Gastroesophageal sphincter (tissue), 4 donors: ENCODE data around the gene DTWD1. TPM values are rescaled to one million over a fixed set of nuclear protein-coding genes. Genes with fewer than 3 reads are reported as not detected.
"Not testable (repeated sequence)": the region's sequence is repeated elsewhere in the genome, so short reads cannot be mapped to it uniquely, and the experiment has no call there.

ENCODE experiments used
- ATAC-seq: fragments of 150-250 bp; one replicate; pipeline ENCODE4 v1.9.1; 2016; ENCODE audit warnings: mild to moderate bottlenecking, moderate library complexity
- H3K27ac ChIP-seq, 4 donors: fragments of 200-600 bp; sonication (generic) in 3 of 4; 1 replicate in 3 of 4; 2 replicates in 1 of 4; pipeline ENCODE4 v1.5.1; 2016 to 2019
- H3K27me3 ChIP-seq: fragments of 200-600 bp; sonication (generic); one replicate; pipeline ENCODE4 v1.5.1; 2019
- H3K36me3 ChIP-seq, 2 donors: fragments of 200-600 bp; sonication (generic); one replicate each; pipeline ENCODE4 v1.5.1; 2019; ENCODE audit warnings: control low read depth in 1 of 2
- H3K4me1 ChIP-seq, 3 donors: fragments of 200-600 bp; sonication (generic); 1 replicate in 2 of 3; 2 replicates in 1 of 3; pipeline ENCODE4 v1.5.1; 2016 to 2019; ENCODE audit warnings: control low read depth in 2 of 3
- H3K4me3 ChIP-seq, 2 donors: fragments of 200-600 bp; sonication (generic); one replicate each; pipeline ENCODE4 v1.5.1; 2019; ENCODE audit warnings: mild to moderate bottlenecking in 1 of 2, moderate library complexity in 1 of 2
- H3K9me3 ChIP-seq, 3 donors: fragments of 200-600 bp; sonication (generic); one replicate each; pipeline ENCODE4 v1.5.1; 2017 to 2019; ENCODE audit warnings: control low read depth in 2 of 3
- CTCF ChIP-seq, 4 experiments: fragments of 200-600 bp in 2 of 4; fragments of 450-650 bp in 2 of 4; sonication (generic) in 1 of 4; IDR thresholded peaks; one replicate each; pipeline ENCODE4 v1.5.1; 2017 to 2019; ENCODE audit warnings: antibody characterized with exemption in 4 of 4, mild to moderate bottlenecking in 2 of 4, moderate library complexity in 2 of 4
- EP300 ChIP-seq: sonication (generic); formaldehyde crosslinking; IDR thresholded peaks from one replicate; pipeline ENCODE4 v1.6.1; 2017; ENCODE audit warnings: antibody characterized with exemption, mild to moderate bottlenecking
- POLR2A ChIP-seq, 2 donors: fragments of 450-650 bp; IDR thresholded peaks; one replicate each; pipeline ENCODE4 v1.6.1; 2017; ENCODE audit warnings: antibody characterized with exemption in 2 of 2, mild to moderate bottlenecking in 2 of 2, moderate library complexity in 1 of 2
- POLR2AphosphoS5 ChIP-seq: sonication (generic); formaldehyde crosslinking; IDR thresholded peaks from one replicate; pipeline ENCODE4 v1.6.1; 2017; ENCODE audit warnings: antibody characterized with exemption
- WGBS, 2 donors: methylation state at CpG; one replicate each; pipeline ENCODE4 v1.1.5; 2018; ENCODE audit warnings: low coverage in 1 of 2; 5-methylcytosine and 5-hydroxymethylcytosine counted together
- total RNA-seq, 4 donors: library from RNA; depleted of rRNA; stranded (reverse); fragments of >200 nt; gene quantifications; one replicate each; pipeline ENCODE4 v1.1.0, GENCODE V29; 2016

DTWD1 gene
- total RNA-seq, 4 donors from 2014 or later: 27.4 to 44.4 (median 29.2) TPM

- Histone ChIP-seq H3K27me3 (no peaks in the 10 kb centered on the region), H3K4me1 (no peaks in the 10 kb centered on the region), H3K4me3 (no peak overlapping the region), H3K27ac (no peak overlapping the region), H3K36me3 (no peaks in the 10 kb centered on the region), H3K9me3 (peaks cover 0 to 13% (median 3%) of the 10 kb centered on the region in 3 donors)
- ATAC-seq: no peak
- 91 to 100% methylated on average over 1 of the region's 1 CpG for WGBS, 2 donors
- TF ChIP-seq POLR2AphosphoS5: no peak
- no peak for TF ChIP-seq CTCF (IDR thresholded peaks at IDR 0.05)
- TF ChIP-seq EP300: no peak
- TF ChIP-seq POLR2A (IDR thresholded peaks at IDR 0.05): no peak
Measured at GRCh38 chr15:49652922-49653321, 32.1 kb downstream of the DTWD1 start.

GRCh38 chr15:49656734-49657133 is 35.9 kb downstream of the DTWD1 start:
- no peak for TF ChIP-seq EP300
- TF ChIP-seq CTCF (IDR thresholded peaks at IDR 0.05): no peak
- TF ChIP-seq POLR2A (IDR thresholded peaks at IDR 0.05): no peak
- no peak for TF ChIP-seq POLR2AphosphoS5
- H3K9me3 ChIP-seq: peaks cover 0 to 13% (median 3%) of the 10 kb centered on the region in 3 donors
- ATAC-seq: no peak
- H3K4me3 ChIP-seq: no peak overlapping the region
- no peak overlapping the region for H3K27ac ChIP-seq
- H3K27me3 ChIP-seq: no peaks in the 10 kb centered on the region
- WGBS, 2 donors: 63 to 70% methylated on average over 1 of the region's 1 CpG
- no peaks in the 10 kb centered on the region for H3K4me1 ChIP-seq
- H3K36me3 ChIP-seq: no peaks in the 10 kb centered on the region

GRCh38 chr15:49664716-49665115 is 43.9 kb downstream of the DTWD1 start:
- 82 to 83% methylated on average over 1 of the region's 1 CpG for WGBS, 2 donors
- H3K27me3 ChIP-seq: no peaks in the 10 kb centered on the region
- no peak overlapping the region for H3K27ac ChIP-seq
- H3K36me3 ChIP-seq: no peaks in the 10 kb centered on the region
- H3K4me1 ChIP-seq: peaks cover 0 to 8% (median 0%) of the 10 kb centered on the region in 3 donors
- H3K9me3 ChIP-seq: no peaks in the 10 kb centered on the region
- H3K4me3 ChIP-seq: no peak overlapping the region
- no peak for ATAC-seq
- TF ChIP-seq POLR2AphosphoS5: no peak
- TF ChIP-seq CTCF (IDR thresholded peaks at IDR 0.05): no peak
- no peak for TF ChIP-seq EP300
- TF ChIP-seq POLR2A (IDR thresholded peaks at IDR 0.05): no peak

GRCh38 chr15:49666486-49666885 is 45.6 kb downstream of the DTWD1 start:
- not testable (repeated sequence) for H3K36me3 ChIP-seq, H3K9me3 ChIP-seq, H3K27ac ChIP-seq, ATAC-seq, H3K4me3 ChIP-seq, H3K4me1 ChIP-seq, H3K27me3 ChIP-seq
- 85% methylated on average over 3 of the region's 3 CpGs for WGBS, 2 donors

- no peak for ATAC-seq
- WGBS, 2 donors: 67 to 88% methylated on average over 1 of the region's 1 CpG
- H3K27ac ChIP-seq: no peak overlapping the region
Measured at GRCh38 chr15:49669288-49669687, 48.4 kb downstream of the DTWD1 start.

More at GRCh38 chr15:49669288-49669687, 48.4 kb downstream of the DTWD1 start:
- peaks cover 0 to under 1% (median 0%) of the 10 kb centered on the region in 3 donors for H3K4me1 ChIP-seq
- no peak for TF ChIP-seq EP300
- TF ChIP-seq POLR2AphosphoS5: no peak
- no peak for TF ChIP-seq POLR2A (IDR thresholded peaks at IDR 0.05)
- TF ChIP-seq CTCF (IDR thresholded peaks at IDR 0.05): no peak
- H3K4me3 ChIP-seq: no peak overlapping the region
- H3K9me3 ChIP-seq: no peaks in the 10 kb centered on the region
- no peaks in the 10 kb centered on the region for H3K36me3 ChIP-seq
- no peaks in the 10 kb centered on the region for H3K27me3 ChIP-seq
